ENCODE data around the gene RAPGEF1.
"Not testable (repeated sequence)": the region's sequence is repeated elsewhere in the genome, so short reads cannot be mapped to it uniquely, and the experiment has no call there.

Gene RAPGEF1

DNA sequence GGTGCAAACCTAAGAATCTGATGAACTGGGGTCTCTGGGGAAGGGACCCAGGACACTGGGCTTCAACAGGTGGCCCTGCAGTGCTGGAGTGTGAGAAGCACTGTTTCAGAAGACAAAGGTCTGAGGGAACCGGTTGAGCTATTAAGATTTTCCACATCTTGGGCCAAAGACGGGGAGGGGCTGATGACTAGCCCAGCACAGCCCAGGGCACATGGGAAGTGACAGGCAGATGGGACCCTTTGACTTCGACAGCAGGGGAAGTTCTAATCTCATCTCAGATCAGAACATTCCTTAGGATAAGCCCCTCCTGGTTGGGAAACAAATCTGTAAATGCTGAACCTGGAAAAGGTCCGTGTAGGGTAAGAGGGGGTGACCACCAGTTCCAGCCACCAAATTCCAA, 67.4 kb downstream of the RAPGEF1 start:
- H3K4me1 ChIP-seq (ENCODE audit: control insufficient read depth, insufficient read depth, low read length): peaks cover 58% of the 10 kb centered on the region
- H3K9me3 ChIP-seq (ENCODE audit: control insufficient read depth, low read length): no peaks in the 10 kb centered on the region
- no peak overlapping the region for H3K4me3 ChIP-seq (ENCODE audit: low read length)
- H3K36me3 ChIP-seq (ENCODE audit: control insufficient read depth, insufficient read depth, low read length, severe bottlenecking): no peaks in the 10 kb centered on the region
- H3K27me3 ChIP-seq (replicated peaks; ENCODE audit: control insufficient read depth, insufficient read depth, low read length): no peaks in the 10 kb centered on the region
- no peak overlapping the region for H3K9ac ChIP-seq (ENCODE audit: low read length)
- no peak for DNase-seq (ENCODE audit: low read depth)

DNA sequence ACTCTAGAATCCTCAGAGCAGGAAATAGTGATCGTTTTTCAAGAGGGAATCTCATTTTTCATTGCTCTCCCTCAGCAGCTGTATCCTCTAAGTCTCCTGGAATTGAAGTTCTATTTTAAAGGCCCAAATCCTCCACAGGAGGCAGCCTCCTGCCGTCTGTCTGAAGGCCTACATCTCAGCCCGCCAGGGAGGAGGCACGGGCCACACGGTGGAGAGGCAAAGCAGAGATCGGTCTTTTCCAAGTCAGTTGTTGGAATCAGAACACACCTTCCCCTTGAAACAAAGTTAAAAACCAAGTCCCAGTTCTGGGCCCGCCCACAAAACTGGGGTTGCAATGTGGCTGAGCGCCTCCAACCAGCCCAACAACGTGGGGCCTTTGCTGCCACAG, 68.7 kb downstream of the RAPGEF1 start:
- Histone ChIP-seq H3K9ac (ENCODE audit: low read length) (no peak overlapping the region), H3K27me3 (replicated peaks; ENCODE audit: control insufficient read depth, insufficient read depth, low read length) (no peaks in the 10 kb centered on the region), H3K36me3 (ENCODE audit: control insufficient read depth, insufficient read depth, low read length, severe bottlenecking) (no peaks in the 10 kb centered on the region), H3K9me3 (ENCODE audit: control insufficient read depth, low read length) (no peaks in the 10 kb centered on the region), H3K4me3 (ENCODE audit: low read length) (no peak overlapping the region), H3K4me1 (ENCODE audit: control insufficient read depth, insufficient read depth, low read length) (peaks cover 47% of the 10 kb centered on the region)
- no peak for DNase-seq (ENCODE audit: low read depth)

DNA sequence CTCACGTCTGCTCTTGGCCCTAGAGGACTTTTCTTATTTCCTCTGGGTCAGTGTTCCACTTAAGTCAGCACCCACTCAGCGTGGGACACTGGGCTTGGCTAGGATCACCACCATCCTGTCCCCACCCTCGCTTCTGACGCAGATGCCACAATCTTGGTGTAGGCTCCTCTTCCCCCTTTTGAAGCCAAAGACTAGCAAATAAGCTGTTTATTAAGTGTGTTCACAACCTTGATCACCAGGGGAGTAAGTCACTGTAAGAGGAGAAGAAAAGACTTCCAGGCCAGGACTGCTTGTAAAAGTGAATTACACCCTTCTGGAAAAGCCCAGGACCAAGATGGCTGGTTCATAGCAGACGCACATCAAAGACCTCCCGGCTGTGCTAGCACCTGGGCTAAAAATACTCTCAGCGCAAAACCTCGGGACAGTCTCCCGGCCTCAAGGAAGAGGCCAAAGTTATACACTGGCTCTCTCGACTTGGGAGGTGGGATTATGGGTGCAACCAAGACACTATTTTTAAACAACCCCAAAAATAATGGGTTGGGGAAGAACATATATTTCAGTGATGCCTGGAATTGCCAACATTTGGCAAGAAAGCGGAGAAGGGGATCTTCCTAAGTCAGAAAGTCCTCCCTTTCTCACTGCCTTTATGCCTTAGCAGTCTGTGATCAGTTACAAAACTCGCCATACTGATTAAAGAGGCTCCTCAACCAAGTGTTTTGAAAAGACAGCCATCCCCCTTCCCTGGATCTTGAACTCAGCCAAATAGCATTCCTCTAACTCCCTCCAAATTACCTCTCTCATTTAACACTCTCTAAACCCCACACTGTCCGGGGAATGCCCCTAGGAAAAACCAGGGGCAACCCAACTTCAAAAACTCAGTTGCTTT, 69.4 kb downstream of the RAPGEF1 start:
- Histone ChIP-seq H3K36me3 (ENCODE audit: control insufficient read depth, insufficient read depth, low read length, severe bottlenecking) (no peaks in the 10 kb centered on the region), H3K27me3 (replicated peaks; ENCODE audit: control insufficient read depth, insufficient read depth, low read length) (no peaks in the 10 kb centered on the region), H3K4me1 (ENCODE audit: control insufficient read depth, insufficient read depth, low read length) (peaks cover 40% of the 10 kb centered on the region), H3K4me3 (ENCODE audit: low read length) (no peak overlapping the region), H3K9me3 (ENCODE audit: control insufficient read depth, low read length) (no peaks in the 10 kb centered on the region), H3K9ac (ENCODE audit: low read length) (no peak overlapping the region)
- no peak for DNase-seq (ENCODE audit: low read depth)

DNA sequence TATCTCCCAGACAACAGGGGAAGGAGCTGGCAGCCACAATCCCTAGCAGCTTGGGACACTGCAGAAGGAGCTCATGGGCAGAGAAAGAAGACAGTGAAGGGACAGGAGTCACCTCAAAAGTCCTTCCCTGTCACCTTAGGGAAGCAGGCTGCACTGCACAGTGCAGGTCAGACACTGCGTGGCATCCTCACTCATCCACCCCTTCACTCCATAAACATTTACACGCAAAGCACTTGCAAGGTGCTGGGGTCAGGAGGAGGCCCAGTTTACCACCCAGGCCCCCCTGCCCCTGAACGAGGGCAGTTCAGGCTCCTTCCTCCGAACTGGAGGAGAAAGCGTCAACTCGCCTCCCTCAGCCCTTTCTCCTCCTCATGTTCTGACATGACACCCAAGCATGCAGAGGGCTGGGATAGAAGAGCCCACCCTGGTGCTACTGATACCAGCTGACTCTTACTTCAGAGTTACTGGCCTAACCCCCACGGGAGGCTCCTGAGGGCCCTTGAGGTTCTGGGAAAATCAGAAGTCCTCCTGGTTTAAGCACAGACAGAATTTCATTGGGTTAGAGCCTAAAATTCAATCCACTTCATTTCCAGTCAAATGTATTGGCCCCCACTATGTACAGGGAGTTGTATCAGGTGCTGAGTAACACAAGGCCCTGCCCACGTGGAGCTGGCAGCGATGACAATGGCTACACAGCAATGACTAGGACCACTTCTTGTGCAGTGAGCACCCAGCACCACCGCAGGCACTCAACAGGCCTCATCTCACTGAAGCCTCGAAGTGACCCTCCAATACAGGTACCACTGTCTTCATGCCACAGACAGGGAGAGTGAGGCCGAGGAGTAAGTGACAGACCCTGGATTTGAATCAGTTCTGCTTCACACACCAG, 70.4 kb downstream of the RAPGEF1 start:
- Histone ChIP-seq H3K36me3 (ENCODE audit: control insufficient read depth, insufficient read depth, low read length, severe bottlenecking) (no peaks in the 10 kb centered on the region), H3K27me3 (replicated peaks; ENCODE audit: control insufficient read depth, insufficient read depth, low read length) (no peaks in the 10 kb centered on the region), H3K4me1 (ENCODE audit: control insufficient read depth, insufficient read depth, low read length) (peaks cover 30% of the 10 kb centered on the region), H3K9ac (ENCODE audit: low read length) (peak overlapping the region; percentile 11), H3K4me3 (ENCODE audit: low read length) (no peak overlapping the region), H3K9me3 (ENCODE audit: control insufficient read depth, low read length) (no peaks in the 10 kb centered on the region)
- no peak for DNase-seq (ENCODE audit: low read depth)

DNA sequence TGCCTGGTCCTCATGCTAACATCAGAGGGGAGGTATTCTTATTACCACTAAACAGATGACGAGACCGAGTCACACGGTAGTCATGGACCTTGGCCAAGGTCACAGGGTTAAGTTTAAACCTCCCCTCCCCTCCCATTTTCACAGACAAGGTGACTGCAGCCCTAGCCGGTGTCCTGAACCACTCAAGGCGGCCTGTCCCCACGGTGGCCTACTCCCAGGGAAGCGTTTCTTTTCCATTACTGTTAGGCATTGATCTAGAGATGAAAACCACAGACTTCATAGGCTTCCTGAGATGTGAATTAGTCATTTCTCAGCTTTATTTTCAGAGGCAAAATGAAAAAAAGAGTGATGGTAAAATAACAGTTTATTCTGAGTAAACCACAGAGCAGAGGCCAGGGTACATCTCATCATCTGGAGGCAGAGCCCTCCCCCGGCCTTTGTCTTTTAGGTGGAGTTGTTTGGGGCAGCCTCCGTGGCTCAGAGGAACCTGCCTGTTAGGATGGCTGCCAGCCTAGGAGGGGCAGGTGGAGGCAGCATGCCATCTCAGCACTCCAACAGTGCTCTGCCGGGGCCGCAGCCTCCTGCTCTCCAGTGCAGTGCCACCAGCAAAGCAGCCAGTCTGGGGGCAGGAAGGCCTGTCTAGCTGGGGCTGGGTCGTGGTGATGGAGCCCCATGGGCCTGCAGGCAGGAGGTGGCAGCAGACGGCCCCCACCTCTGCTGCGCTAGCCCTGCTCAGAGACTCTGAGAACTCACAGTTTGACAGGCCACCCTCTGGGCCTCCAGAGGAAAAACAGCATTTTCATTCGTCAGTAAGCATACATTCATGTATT, 71.2 kb downstream of the RAPGEF1 start:
- Histone ChIP-seq H3K27me3 (replicated peaks; ENCODE audit: control insufficient read depth, insufficient read depth, low read length) (no peaks in the 10 kb centered on the region), H3K4me3 (ENCODE audit: low read length) (no peak overlapping the region), H3K4me1 (ENCODE audit: control insufficient read depth, insufficient read depth, low read length) (peaks cover 26% of the 10 kb centered on the region), H3K9me3 (ENCODE audit: control insufficient read depth, low read length) (no peaks in the 10 kb centered on the region), H3K36me3 (ENCODE audit: control insufficient read depth, insufficient read depth, low read length, severe bottlenecking) (no peaks in the 10 kb centered on the region), H3K9ac (ENCODE audit: low read length) (peak overlapping the region; percentile 11)
- DNase-seq (ENCODE audit: low read depth): peak; percentile 43

DNA sequence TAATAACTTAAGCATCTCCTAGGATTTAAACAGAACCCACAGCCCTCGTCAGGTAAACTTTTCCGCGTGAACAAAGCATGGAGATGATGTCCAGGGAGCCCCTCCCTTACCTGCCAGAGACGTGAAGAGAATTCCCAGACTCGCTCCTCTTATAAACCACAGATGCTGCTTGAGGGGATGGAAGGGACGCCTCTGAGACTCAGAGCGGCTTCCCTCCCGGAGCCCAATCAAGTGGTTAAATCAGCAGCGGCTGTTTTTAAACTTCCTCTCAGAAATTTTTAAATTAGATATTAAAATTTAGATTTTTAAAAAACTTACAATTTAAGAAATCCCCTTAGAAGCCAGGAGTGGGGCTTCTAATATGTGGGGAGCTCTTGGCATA, 71.8 kb downstream of the RAPGEF1 start:
- Histone ChIP-seq H3K27me3 (replicated peaks; ENCODE audit: control insufficient read depth, insufficient read depth, low read length) (no peaks in the 10 kb centered on the region), H3K9ac (ENCODE audit: low read length) (peak overlapping the region; percentile 11), H3K4me1 (ENCODE audit: control insufficient read depth, insufficient read depth, low read length) (peaks cover 25% of the 10 kb centered on the region), H3K9me3 (ENCODE audit: control insufficient read depth, low read length) (no peaks in the 10 kb centered on the region), H3K4me3 (ENCODE audit: low read length) (no peak overlapping the region), H3K36me3 (ENCODE audit: control insufficient read depth, insufficient read depth, low read length, severe bottlenecking) (no peaks in the 10 kb centered on the region)
- no peak for DNase-seq (ENCODE audit: low read depth)

DNA sequence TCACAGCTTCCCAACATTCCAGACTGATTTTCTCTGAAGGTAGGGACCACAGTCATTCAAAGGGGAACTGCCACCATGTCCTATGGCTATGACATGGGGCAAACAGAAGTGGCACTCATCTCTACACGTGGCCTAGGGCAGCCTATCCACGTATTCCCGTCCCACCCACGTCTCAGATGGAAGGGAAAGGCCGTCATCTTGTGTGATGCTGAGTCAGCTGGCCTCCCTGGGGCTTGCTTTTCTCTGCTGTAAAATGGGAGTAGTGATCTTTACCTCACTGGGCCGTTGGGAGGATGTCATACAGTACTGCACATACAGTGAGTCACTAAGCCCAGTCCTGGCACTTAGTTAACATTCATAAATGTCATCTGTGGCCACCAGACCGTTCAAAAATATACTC, 72.3 kb downstream of the RAPGEF1 start:
- no peak overlapping the region for H3K9ac ChIP-seq (ENCODE audit: low read length)
- H3K36me3 ChIP-seq (ENCODE audit: control insufficient read depth, insufficient read depth, low read length, severe bottlenecking): no peaks in the 10 kb centered on the region
- no peaks in the 10 kb centered on the region for H3K27me3 ChIP-seq (replicated peaks; ENCODE audit: control insufficient read depth, insufficient read depth, low read length)
- peaks cover 21% of the 10 kb centered on the region for H3K4me1 ChIP-seq (ENCODE audit: control insufficient read depth, insufficient read depth, low read length)
- no peaks in the 10 kb centered on the region for H3K9me3 ChIP-seq (ENCODE audit: control insufficient read depth, low read length)
- no peak for DNase-seq (ENCODE audit: low read depth)
- H3K4me3 ChIP-seq (ENCODE audit: low read length): no peak overlapping the region

DNA sequence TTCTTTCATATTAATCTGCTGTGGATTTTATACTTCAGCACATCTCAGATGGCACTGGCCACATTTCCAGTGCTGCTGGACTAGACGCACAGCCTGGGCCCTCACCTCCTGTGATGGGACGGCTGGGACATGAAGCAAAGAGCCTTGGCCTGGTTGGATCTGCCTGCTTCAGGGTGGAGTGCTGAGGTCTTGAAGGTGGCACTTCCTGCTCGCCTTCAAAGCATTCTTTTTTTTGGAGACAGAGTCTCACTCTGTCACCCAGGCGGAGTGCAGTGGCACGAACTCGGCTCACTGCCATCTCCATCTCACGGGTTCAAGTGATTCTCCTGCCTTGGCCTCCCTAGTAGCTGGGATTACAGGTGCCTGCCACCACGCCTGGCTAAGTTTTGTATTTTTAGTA, 73.1 kb downstream of the RAPGEF1 start:
- no peaks in the 10 kb centered on the region for H3K27me3 ChIP-seq (replicated peaks; ENCODE audit: control insufficient read depth, insufficient read depth, low read length)
- no peak overlapping the region for H3K4me3 ChIP-seq (ENCODE audit: low read length)
- no peaks in the 10 kb centered on the region for H3K36me3 ChIP-seq (ENCODE audit: control insufficient read depth, insufficient read depth, low read length, severe bottlenecking)
- no peak for DNase-seq (ENCODE audit: low read depth)
- no peak overlapping the region for H3K9ac ChIP-seq (ENCODE audit: low read length)
- H3K4me1 ChIP-seq (ENCODE audit: control insufficient read depth, insufficient read depth, low read length): peaks cover 21% of the 10 kb centered on the region
- no peaks in the 10 kb centered on the region for H3K9me3 ChIP-seq (ENCODE audit: control insufficient read depth, low read length)

DNA sequence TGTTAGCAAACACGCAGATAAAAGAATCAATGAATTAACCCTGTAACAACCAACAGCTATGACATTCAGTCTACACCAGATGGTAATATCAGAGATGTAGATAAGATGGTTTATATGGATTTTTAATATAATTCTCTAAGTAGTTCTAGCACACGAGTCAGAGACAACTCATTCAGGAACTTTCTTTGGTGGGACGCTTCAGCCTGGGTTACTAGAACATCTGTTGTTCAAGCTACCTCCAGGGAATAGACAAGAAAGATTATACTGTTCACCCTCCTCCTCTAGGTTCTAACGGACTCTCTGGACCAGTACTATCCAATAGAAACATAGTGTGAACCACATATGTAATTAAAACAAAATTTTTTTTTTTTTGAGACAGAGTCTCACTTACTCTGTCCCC, 73.8 kb downstream of the RAPGEF1 start:
- Histone ChIP-seq H3K9ac (ENCODE audit: low read length) (no peak overlapping the region), H3K4me1 (ENCODE audit: control insufficient read depth, insufficient read depth, low read length) (peaks cover 21% of the 10 kb centered on the region), H3K9me3 (ENCODE audit: control insufficient read depth, low read length) (no peaks in the 10 kb centered on the region), H3K4me3 (ENCODE audit: low read length) (no peak overlapping the region), H3K36me3 (ENCODE audit: control insufficient read depth, insufficient read depth, low read length, severe bottlenecking) (no peaks in the 10 kb centered on the region), H3K27me3 (replicated peaks; ENCODE audit: control insufficient read depth, insufficient read depth, low read length) (no peaks in the 10 kb centered on the region)
- DNase-seq (ENCODE audit: low read depth): no peak

DNA sequence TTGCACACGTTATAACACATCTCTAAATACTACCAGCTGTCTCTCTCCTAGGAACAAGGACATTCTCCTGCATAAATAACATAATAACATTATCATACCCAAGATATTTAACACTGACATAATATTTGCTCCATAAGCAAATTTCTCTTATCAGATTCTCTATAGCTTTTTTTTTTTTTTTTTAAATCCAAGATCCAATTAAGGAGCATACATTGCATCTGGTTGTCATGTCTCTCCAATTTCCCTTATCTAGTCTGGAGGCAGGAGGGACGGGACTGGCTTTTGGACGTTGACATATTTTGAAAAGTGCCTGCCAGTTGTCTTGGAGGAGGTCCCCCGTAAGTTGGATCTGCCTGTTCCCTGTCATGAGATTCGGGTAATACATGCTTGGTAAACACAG, 76.6 kb downstream of the RAPGEF1 start:
- H3K9me3 ChIP-seq (ENCODE audit: control insufficient read depth, low read length): no peaks in the 10 kb centered on the region
- H3K4me1 ChIP-seq (ENCODE audit: control insufficient read depth, insufficient read depth, low read length): peaks cover 18% of the 10 kb centered on the region
- no peak for DNase-seq (ENCODE audit: low read depth)
- no peaks in the 10 kb centered on the region for H3K27me3 ChIP-seq (replicated peaks; ENCODE audit: control insufficient read depth, insufficient read depth, low read length)
- no peak overlapping the region for H3K9ac ChIP-seq (ENCODE audit: low read length)
- H3K4me3 ChIP-seq (ENCODE audit: low read length): no peak overlapping the region
- no peaks in the 10 kb centered on the region for H3K36me3 ChIP-seq (ENCODE audit: control insufficient read depth, insufficient read depth, low read length, severe bottlenecking)

DNA sequence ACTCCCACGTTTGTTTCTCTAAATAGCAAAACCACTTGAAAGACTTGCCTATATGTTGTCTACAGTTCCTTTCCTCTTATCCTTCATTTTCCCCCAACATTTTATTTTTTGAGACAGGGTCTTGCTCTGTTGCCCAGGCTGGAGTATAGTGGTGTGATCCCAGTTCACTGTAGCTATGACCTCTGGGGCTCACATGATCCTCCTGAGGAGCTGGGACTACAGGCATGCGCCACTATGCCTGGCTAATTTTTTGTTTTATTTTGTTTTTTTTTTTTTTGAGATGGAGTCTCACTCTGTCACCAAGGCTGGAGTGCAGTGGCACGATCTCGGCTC, 77.6 kb downstream of the RAPGEF1 start:
- H3K9me3 ChIP-seq (ENCODE audit: control insufficient read depth, low read length); H3K9ac ChIP-seq (ENCODE audit: low read length); DNase-seq (ENCODE audit: low read depth); H3K36me3 ChIP-seq (ENCODE audit: control insufficient read depth, insufficient read depth, low read length, severe bottlenecking); H3K27me3 ChIP-seq (replicated peaks; ENCODE audit: control insufficient read depth, insufficient read depth, low read length); H3K4me3 ChIP-seq (ENCODE audit: low read length): not testable (repeated sequence)
- H3K4me1 ChIP-seq (ENCODE audit: control insufficient read depth, insufficient read depth, low read length): peaks cover 16% of the 10 kb centered on the region
